PFSK-1 (cell line): Measurements from ENCODE around the gene MLST8.

Experiments
- REST ChIP-seq, 2 experiments: IDR thresholded peaks; 2 replicates each; pipeline versions ENCODE4 v1.6.1 to v1.8.0; 2011 to 2012; ENCODE audit warnings: low read depth in 2 of 2, low read length in 2 of 2, control low read depth in 1 of 2, inconsistent platforms in 1 of 2, mild to moderate bottlenecking in 1 of 2, moderate library complexity in 1 of 2; ENCODE audit not compliant: insufficient read depth in 1 of 2
- TAF1 ChIP-seq: IDR thresholded peaks from 2 replicates; pipeline ENCODE4 v1.6.1; 2012; ENCODE audit warnings: low read length, control low read depth, borderline replicate concordance; ENCODE audit not compliant: insufficient read depth

DNA sequence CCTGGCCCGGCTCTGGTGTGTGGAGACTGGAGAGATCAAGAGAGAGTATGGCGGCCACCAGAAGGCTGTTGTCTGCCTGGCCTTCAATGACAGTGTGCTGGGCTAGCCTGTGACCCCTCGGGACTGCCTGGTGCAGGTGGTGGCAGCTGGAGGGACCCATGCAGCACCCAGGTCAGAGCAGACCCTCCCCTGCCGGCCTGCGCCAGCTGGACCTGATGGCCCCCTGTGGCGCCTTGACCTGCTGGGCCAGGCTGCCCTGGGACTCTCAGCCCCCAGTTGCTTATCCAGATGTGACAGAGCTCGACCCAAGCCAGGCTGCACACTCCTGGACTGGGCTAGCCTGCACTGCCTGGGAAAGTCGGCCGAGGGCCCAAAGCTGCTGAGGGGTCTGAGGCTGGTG lies 3.5 kb downstream of the MLST8 start:
- TF ChIP-seq REST (IDR thresholded peaks at IDR 0.05; ENCODE audit: insufficient read depth in 1 of 2, low read depth in 2 of 2, low read length in 2 of 2) (no peak), TAF1 (no peak)
